ENCODE results near the gene ARF5.

Gene ARF5

GRCh38 chr7:127587663-127588018 is 570 bp upstream of the ARF5 start:
- in situ Hi-C loops (cut with MboI; ENCODE audit: low sequenced_read_pairs), result no loop called here

GRCh38 chr7:127588697-127589482 is 679 bp downstream of the ARF5 start:
- in situ Hi-C loops (cut with MboI; ENCODE audit: low sequenced_read_pairs), result no loop called here

- in situ Hi-C loops (cut with MboI; ENCODE audit: low sequenced_read_pairs), result no loop called here
Measured at GRCh38 chr7:127589896-127590295, 1.7 kb downstream of the ARF5 start.

- in situ Hi-C loops (cut with MboI; ENCODE audit: low sequenced_read_pairs), result no loop called here
Measured at GRCh38 chr7:127591189-127591588, 3.0 kb downstream of the ARF5 start.

GRCh38 chr7:127591591-127591990 is 3.4 kb downstream of the ARF5 start:
- in situ Hi-C loops (cut with MboI; ENCODE audit: low sequenced_read_pairs), result no loop called here

- in situ Hi-C loops (cut with MboI; ENCODE audit: low sequenced_read_pairs), result no loop called here
Measured at GRCh38 chr7:127592550-127592949, 4.3 kb downstream of the ARF5 start.

- in situ Hi-C loops (cut with MboI; ENCODE audit: low sequenced_read_pairs), result no loop called here
Measured at GRCh38 chr7:127594490-127594889, 6.3 kb downstream of the ARF5 start.

- in situ Hi-C loops (cut with MboI; ENCODE audit: low sequenced_read_pairs), result no loop called here
Measured at GRCh38 chr7:127595737-127596136, 7.5 kb downstream of the ARF5 start.

GRCh38 chr7:127598318-127598717 is 10.1 kb downstream of the ARF5 start:
- in situ Hi-C loops (cut with MboI; ENCODE audit: low sequenced_read_pairs), result no loop called here

GRCh38 chr7:127600885-127601284 is 12.7 kb downstream of the ARF5 start:
- in situ Hi-C loops (cut with MboI; ENCODE audit: low sequenced_read_pairs), result no loop called here

- in situ Hi-C loops (cut with MboI; ENCODE audit: low sequenced_read_pairs), result no loop called here
Measured at GRCh38 chr7:127608446-127608845, 20.2 kb downstream of the ARF5 start.

- in situ Hi-C loops (cut with MboI; ENCODE audit: low sequenced_read_pairs), result no loop called here
Measured at GRCh38 chr7:127609297-127609696, 21.1 kb downstream of the ARF5 start.

- in situ Hi-C loops (cut with MboI; ENCODE audit: low sequenced_read_pairs), result no loop called here
Measured at GRCh38 chr7:127612263-127612662, 24.1 kb downstream of the ARF5 start.

- in situ Hi-C loops (cut with MboI; ENCODE audit: low sequenced_read_pairs), result no loop called here
Measured at GRCh38 chr7:127616724-127617123, 28.5 kb downstream of the ARF5 start.

- in situ Hi-C loops (cut with MboI; ENCODE audit: low sequenced_read_pairs), result no loop called here
Measured at GRCh38 chr7:127618042-127618441, 29.8 kb downstream of the ARF5 start, which contains the start of gene PAX4. TSS of gene PAX4 (minus strand) at chr7:127618142. CDS start at chr7:127615928, 2,214 bp downstream.

- in situ Hi-C loops (cut with MboI; ENCODE audit: low sequenced_read_pairs), result no loop called here
Measured at GRCh38 chr7:127618775-127619174, 30.6 kb downstream of the ARF5 start.

- in situ Hi-C loops (cut with MboI; ENCODE audit: low sequenced_read_pairs), result no loop called here
Measured at GRCh38 chr7:127619681-127620405, 31.6 kb downstream of the ARF5 start.

GRCh38 chr7:127620406-127621233 is 32.4 kb downstream of the ARF5 start:
- in situ Hi-C loops (cut with MboI; ENCODE audit: low sequenced_read_pairs), result no loop called here

- in situ Hi-C loops (cut with MboI; ENCODE audit: low sequenced_read_pairs), result no loop called here
Measured at GRCh38 chr7:127625331-127625730, 37.1 kb downstream of the ARF5 start.

- in situ Hi-C loops (cut with MboI; ENCODE audit: low sequenced_read_pairs), result no loop called here
Measured at GRCh38 chr7:127628445-127628844, 40.2 kb downstream of the ARF5 start.

- in situ Hi-C loops (cut with MboI; ENCODE audit: low sequenced_read_pairs), result no loop called here
Measured at GRCh38 chr7:127629268-127629854, 41.1 kb downstream of the ARF5 start.

Data from hTERT RPE-1 (cell line).